Heart right ventricle (tissue), 16 donors: ENCODE data around the gene NOS1AP. TPM values are rescaled to one million over a fixed set of nuclear protein-coding genes. Genes with fewer than 3 reads are reported as not detected.

ENCODE experiments used
- ATAC-seq, 8 donors: fragments of 200-7000 bp; cut with Tn5 transposase; one replicate each; pipeline ENCODE4 v1.9.1; 2020; ENCODE audit warnings: mild to moderate bottlenecking in 8 of 8, moderate library complexity in 8 of 8, moderate number of reproducible peaks in 1 of 8
- DNase-seq, 2 donors: peaks; one replicate each; pipeline ENCODE4 v3.0.0-alpha.2; 2020
- H3K27ac ChIP-seq, 10 donors: fragments of 200-600 bp; sonication (generic) in 2 of 10; one replicate each; pipeline versions ENCODE4 v1.5.0 to v1.8.0; 2020 to 2022; ENCODE audit warnings: mild to moderate bottlenecking in 3 of 10
- H3K27me3 ChIP-seq, 7 donors: fragments of 200-600 bp; one replicate each; pipeline ENCODE4 v1.8.0; 2021 to 2022; ENCODE audit warnings: mild to moderate bottlenecking in 2 of 7
- H3K36me3 ChIP-seq, 9 donors: fragments of 200-600 bp; sonication (generic) in 1 of 9; one replicate each; pipeline versions ENCODE4 v1.5.0 to v1.8.0; 2020 to 2022; ENCODE audit warnings: mild to moderate bottlenecking in 2 of 9
- H3K4me1 ChIP-seq, 9 donors: fragments of 200-600 bp; sonication (generic) in 1 of 9; one replicate each; pipeline versions ENCODE4 v1.5.0 to v1.8.0; 2020 to 2022; ENCODE audit warnings: mild to moderate bottlenecking in 4 of 9
- H3K4me3 ChIP-seq, 10 donors: fragments of 200-600 bp; sonication (generic) in 2 of 10; one replicate each; pipeline versions ENCODE4 v1.5.0 to v1.8.0; 2020 to 2022; ENCODE audit warnings: mild to moderate bottlenecking in 7 of 10, moderate library complexity in 2 of 10
- H3K9me3 ChIP-seq, 11 donors: fragments of 200-600 bp in 10 of 11; sonication (generic) in 2 of 11; one replicate each; pipeline versions ENCODE4 v1.5.0 to v1.8.0; 2013 to 2022; ENCODE audit warnings: mild to moderate bottlenecking in 2 of 11, control low read depth in 1 of 11, moderate library complexity in 1 of 11
- WGBS, 2 donors: extraction: QIAGEN DNeasy Blood & Tissue Kit; methylation state at CpG; one replicate each; pipeline ENCODE4 v1.1.7; 2013; ENCODE audit warnings: inconsistent platforms in 1 of 2; 5-methylcytosine and 5-hydroxymethylcytosine counted together
- intact Hi-C, 10 donors: fragments of 100-400 bp; cut with DNase I; formaldehyde crosslinking; loops; one replicate each; pipeline versions ENCODE4 v1.11.1 to v1.14.2; 2022
- polyA plus RNA-seq, 2 donors: library from polyadenylated mRNA; stranded (reverse); fragments of 200-250 nt; gene quantifications; one replicate each; pipeline ENCODE4 v1.2.3, GENCODE V29; 2013
- total RNA-seq, 10 donors: library from RNA; stranded (reverse); fragmentation: NEBNext Ultra II Directional in 3 of 10; extraction: Animal tissue kit (Norgen Biotek cat#: 25700) in 3 of 10; gene quantifications; one replicate each; pipeline versions ENCODE4 v1.2.1 to v1.2.4, GENCODE V29; 2021 to 2023
- TF ChIP-seq, protein P1 (sequence below), 9 donors: fragments of 200-600 bp; sonication (generic) in 2 of 9; IDR thresholded peaks; one replicate each; pipeline versions ENCODE4 v1.5.0 to v1.8.0; 2021 to 2022; ENCODE audit warnings: antibody characterized with exemption in 9 of 9, mild to moderate bottlenecking in 5 of 9, moderate library complexity in 1 of 9
- donor health status: Arrhythmogenic right ventricular cardiomyopathy.
- donor health status: ischemic (EF 13 %, LVEDD 7.1; RV severe dilation, severe dysfunction).
- donor health status: healthy with polysubstance abuse.
- donor health status: DM: no; HTN: yes; CAD: no.
- donor health status: DM: no; HTN: no; CAD: no.
- donor health status: ischemic (EF 25% LVEDD 6.9; RV normal size, moderate dysfunction).
- donor health status: ischemic (EF 25% LVEDD 5.7; RV mildly dilated, moderate dysfunction).
- donor health status: healthy.
- donor health status: DM: yes; HTN: yes; CAD: no.
- donor health status: Ischemic cardiomyopathy.
- donor health status: ischemic (EF 35%, LVEDD 5.7; RV mildly dilated, moderate dysfunction).
- donor health status: nonischemic (EF 11% LVEDD 7.7; RV severe dilation, severe dysfunction).
- donor health status: DM: yes; HTN: yes; CAD: no.
- donor health status: PGD.
- donor health status: ischemic (EF 29% LVEDD 5.4; RV normal size, mild dysfunction).
- donor health status: nonischemic (EF 23%, LVEDD 6.1; RV moderate dilation, normal function).

The NOS1AP gene
- total and polyA plus RNA-seq, 12 donors = 0.19 to 7.1 (median 4.6) TPM

DNA sequence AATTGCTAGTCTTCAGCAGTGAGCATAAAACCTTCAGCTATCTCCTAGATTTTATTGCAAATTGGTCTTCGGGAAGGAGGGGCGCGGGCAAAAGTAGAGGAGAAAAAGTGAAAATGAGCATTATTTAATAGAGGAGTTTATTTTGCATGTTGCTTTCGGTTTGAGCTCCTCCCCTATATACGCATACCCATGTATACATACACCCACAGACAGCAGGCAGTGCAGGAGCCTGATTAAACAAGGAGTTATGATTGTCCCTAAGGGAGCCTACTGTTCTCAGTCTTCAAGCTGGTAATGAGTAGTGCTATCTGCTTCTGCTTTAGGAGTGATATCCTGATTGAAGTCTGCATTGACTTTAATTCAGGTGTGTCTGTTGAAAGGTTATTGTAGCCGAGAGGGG lies 173.3 kb downstream of the NOS1AP start:
- H3K27ac ChIP-seq = no peak overlapping the region
- no peaks in the 10 kb centered on the region for H3K9me3 ChIP-seq
- DNase-seq (no peak), ATAC-seq (no peak)
- 88 to 93% methylated on average over 6 of the region's 6 CpGs for WGBS, 2 donors
- H3K4me1 ChIP-seq = peaks cover 0 to 5% (median 0%) of the 10 kb centered on the region in 9 donors
- no peaks in the 10 kb centered on the region for H3K36me3 ChIP-seq
- no peak overlapping the region for H3K4me3 ChIP-seq
- intact Hi-C loops = no loop called here
- TF ChIP-seq, protein P1, sequence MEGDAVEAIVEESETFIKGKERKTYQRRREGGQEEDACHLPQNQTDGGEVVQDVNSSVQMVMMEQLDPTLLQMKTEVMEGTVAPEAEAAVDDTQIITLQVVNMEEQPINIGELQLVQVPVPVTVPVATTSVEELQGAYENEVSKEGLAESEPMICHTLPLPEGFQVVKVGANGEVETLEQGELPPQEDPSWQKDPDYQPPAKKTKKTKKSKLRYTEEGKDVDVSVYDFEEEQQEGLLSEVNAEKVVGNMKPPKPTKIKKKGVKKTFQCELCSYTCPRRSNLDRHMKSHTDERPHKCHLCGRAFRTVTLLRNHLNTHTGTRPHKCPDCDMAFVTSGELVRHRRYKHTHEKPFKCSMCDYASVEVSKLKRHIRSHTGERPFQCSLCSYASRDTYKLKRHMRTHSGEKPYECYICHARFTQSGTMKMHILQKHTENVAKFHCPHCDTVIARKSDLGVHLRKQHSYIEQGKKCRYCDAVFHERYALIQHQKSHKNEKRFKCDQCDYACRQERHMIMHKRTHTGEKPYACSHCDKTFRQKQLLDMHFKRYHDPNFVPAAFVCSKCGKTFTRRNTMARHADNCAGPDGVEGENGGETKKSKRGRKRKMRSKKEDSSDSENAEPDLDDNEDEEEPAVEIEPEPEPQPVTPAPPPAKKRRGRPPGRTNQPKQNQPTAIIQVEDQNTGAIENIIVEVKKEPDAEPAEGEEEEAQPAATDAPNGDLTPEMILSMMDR (IDR thresholded peaks at IDR 0.05) = no peak
- H3K27me3 ChIP-seq = no peaks in the 10 kb centered on the region

DNA sequence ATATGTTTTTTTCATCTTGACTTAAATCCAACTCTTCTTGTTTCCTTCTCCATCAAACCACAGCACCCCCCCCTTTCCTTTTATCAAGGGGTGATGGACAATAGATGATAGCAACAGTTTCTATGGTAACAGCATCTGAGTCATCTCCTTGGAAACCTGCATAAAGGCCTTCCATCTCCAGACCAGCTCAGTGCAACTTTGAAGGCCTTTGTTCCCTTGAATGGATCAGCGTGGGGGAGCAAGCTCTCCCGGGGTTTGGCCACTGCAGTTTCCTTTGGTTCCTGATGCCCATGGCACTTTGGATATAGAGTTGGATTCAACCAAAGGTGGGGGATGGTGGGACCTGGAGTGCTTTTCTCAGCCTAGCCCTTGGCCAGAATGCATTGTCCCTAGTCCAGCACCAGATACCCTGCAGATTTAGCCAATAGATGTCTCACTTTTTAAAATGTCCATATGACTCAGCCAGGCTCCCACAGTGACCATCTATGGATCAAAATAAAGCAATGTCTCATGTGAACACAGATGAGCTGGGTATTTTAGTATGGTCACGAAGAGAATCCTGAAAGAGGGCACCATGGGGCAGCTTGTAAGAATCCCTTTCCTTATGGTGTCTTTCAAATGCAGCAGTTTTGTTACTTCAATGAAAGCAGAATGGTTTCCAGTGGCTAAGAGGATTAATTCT lies 179.5 kb downstream of the NOS1AP start:
- Histone ChIP-seq H3K27me3 (no peaks in the 10 kb centered on the region), H3K27ac (no peak overlapping the region), H3K9me3 (no peaks in the 10 kb centered on the region), H3K4me1 (peaks cover 0 to 5% (median 0%) of the 10 kb centered on the region in 9 donors), H3K36me3 (no peaks in the 10 kb centered on the region), H3K4me3 (no peak overlapping the region)
- intact Hi-C loops = no loop called here
- no peak for ATAC-seq
- DNase-seq = no peak
- TF ChIP-seq, protein P1 (IDR thresholded peaks at IDR 0.05) = no peak
- WGBS, 2 donors = 82 to 88% methylated on average over 3 of the region's 3 CpGs

DNA sequence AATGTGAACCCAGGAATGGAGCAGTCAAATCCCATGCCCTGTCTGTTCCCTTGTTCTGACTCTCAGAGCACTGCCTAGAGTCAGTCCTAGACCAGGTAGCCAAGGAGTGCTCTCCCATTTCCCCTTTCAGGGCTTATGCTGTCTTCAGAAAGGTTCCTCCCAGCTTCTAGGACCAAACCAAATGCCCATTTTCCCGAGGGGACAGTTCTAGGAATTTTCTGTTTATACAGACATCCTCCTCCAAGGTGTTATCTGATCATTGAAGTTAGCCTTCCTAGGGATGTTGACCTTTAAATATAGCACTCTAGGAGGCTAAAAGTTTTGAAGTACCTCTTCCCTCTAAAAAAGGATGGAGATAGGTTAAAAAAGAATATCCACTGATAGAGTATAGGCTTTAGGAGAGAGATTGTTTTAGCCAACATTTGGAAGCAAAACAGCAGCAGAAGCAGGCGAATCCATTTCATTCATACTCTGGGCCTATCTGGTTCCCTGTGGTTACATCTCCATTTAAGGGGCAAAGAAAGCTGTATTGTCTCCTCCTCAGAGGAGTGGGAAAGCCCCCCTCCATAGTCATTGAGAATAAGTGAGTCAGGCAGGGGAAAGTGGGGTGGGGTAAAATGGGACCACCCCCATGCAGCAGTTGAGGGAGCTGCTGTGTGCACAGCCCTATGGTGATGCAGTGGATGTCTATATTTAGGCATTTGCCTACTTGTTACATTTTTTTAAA lies 180.7 kb downstream of the NOS1AP start:
- TF ChIP-seq, protein P1 (IDR thresholded peaks at IDR 0.05) = no peak
- WGBS, 2 donors = 80 to 87% methylated on average over 2 of the region's 2 CpGs
- Histone ChIP-seq H3K9me3 (no peaks in the 10 kb centered on the region), H3K27ac (no peak overlapping the region), H3K4me1 (peaks cover 0 to 6% (median 0%) of the 10 kb centered on the region in 9 donors), H3K27me3 (no peaks in the 10 kb centered on the region), H3K36me3 (no peaks in the 10 kb centered on the region), H3K4me3 (no peak overlapping the region)
- ATAC-seq (no peak), DNase-seq (no peak)
- intact Hi-C loops = no loop called here

DNA sequence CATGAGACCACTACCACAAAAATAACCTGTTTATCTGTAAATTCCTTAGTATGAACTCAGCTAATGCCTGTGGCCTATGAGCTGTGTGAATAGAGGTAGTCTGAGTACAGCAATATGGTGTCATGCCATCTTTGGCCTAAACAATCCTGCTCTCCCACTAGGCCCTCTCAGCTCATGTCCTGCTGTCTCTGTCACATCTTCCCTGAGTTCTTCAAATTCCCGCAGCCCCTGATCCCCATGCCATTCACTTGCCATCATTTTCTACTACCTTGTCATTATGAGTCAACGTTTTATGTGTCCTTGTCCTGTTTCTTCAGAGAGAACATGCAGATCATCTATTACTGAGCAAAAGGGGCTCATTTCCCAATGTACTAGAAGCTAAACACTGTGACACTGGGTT lies 181.6 kb downstream of the NOS1AP start:
- Histone ChIP-seq H3K4me1 (peaks cover 0 to 12% (median 0%) of the 10 kb centered on the region in 9 donors), H3K9me3 (no peaks in the 10 kb centered on the region), H3K4me3 (no peak overlapping the region), H3K27me3 (no peaks in the 10 kb centered on the region), H3K36me3 (no peaks in the 10 kb centered on the region), H3K27ac (no peak overlapping the region)
- intact Hi-C loops = no loop called here
- no peak for ATAC-seq
- 90 to 98% methylated on average over 2 of the region's 2 CpGs for WGBS, 2 donors
- no peak for DNase-seq
- TF ChIP-seq, protein P1 (IDR thresholded peaks at IDR 0.05) = no peak
